Tibial artery (tissue), 4 donors: ENCODE measurements around the gene DDT.

ENCODE experiments used
- DNase-seq, 2 donors: peaks; one replicate each; pipeline ENCODE4 v3.0.0-alpha.2; 2019
- H3K27ac ChIP-seq, 2 donors: fragments of 200-600 bp; sonication (generic) in 1 of 2; 1 replicate in 1 of 2; 2 replicates in 1 of 2; pipeline ENCODE4 v1.5.1; 2018 to 2019; ENCODE audit warnings: mild to moderate bottlenecking in 1 of 2
- H3K27me3 ChIP-seq, 2 donors: fragments of 200-600 bp; sonication (generic) in 1 of 2; one replicate each; pipeline versions ENCODE4 v1.5.1 to v1.6.0; 2016 to 2019
- H3K36me3 ChIP-seq, 3 donors: fragments of 200-600 bp; sonication (generic) in 2 of 3; one replicate each; pipeline ENCODE4 v1.5.1; 2016 to 2019; ENCODE audit warnings: mild to moderate bottlenecking in 2 of 3
- H3K4me1 ChIP-seq, 4 donors: fragments of 200-600 bp; sonication (generic) in 2 of 4; 1 replicate in 3 of 4; 2 replicates in 1 of 4; pipeline ENCODE4 v1.5.1; 2016 to 2019
- H3K4me3 ChIP-seq, 2 donors: fragments of 200-600 bp; sonication (generic) in 1 of 2; 1 replicate in 1 of 2; 2 replicates in 1 of 2; pipeline ENCODE4 v1.5.1; 2018 to 2019; ENCODE audit warnings: mild to moderate bottlenecking in 2 of 2
- H3K9me3 ChIP-seq, 3 donors: fragments of 200-600 bp; sonication (generic) in 1 of 3; one replicate each; pipeline ENCODE4 v1.5.1; 2016 to 2019
- CTCF ChIP-seq, 2 experiments: fragments of 200-600 bp in 1 of 2; fragments of 450-650 bp in 1 of 2; IDR thresholded peaks; one replicate each; pipeline ENCODE4 v1.5.1; 2017 to 2019; ENCODE audit warnings: antibody characterized with exemption in 2 of 2, mild to moderate bottlenecking in 1 of 2, moderate library complexity in 1 of 2
- intact Hi-C: fragments of 100-400 bp; cut with DNase I; formaldehyde crosslinking; loops from one replicate; pipeline ENCODE4 v1.15.0; 2023; ENCODE audit warnings: low total_unique reads

The DDT gene

GRCh38 chr22:24009227-24010017 is 35.2 kb upstream of the DDT start:
- no peak for TF ChIP-seq CTCF (IDR thresholded peaks at IDR 0.05)
- no peak for DNase-seq
- H3K36me3 ChIP-seq, result no peaks in the 10 kb centered on the region
- H3K9me3 ChIP-seq, result no peaks in the 10 kb centered on the region
- no peaks in the 10 kb centered on the region for H3K27me3 ChIP-seq
- H3K27ac ChIP-seq, result no peak overlapping the region
- H3K4me1 ChIP-seq, result peaks cover 0 to 35% (median 26%) of the 10 kb centered on the region in 4 donors
- no peak overlapping the region for H3K4me3 ChIP-seq
- intact Hi-C loops, result loop anchor here (5.0 kb wide), 1 partner anchor 48 kb away; no protein-coding TSS in a partner anchor

GRCh38 chr22:24008381-24009226 is 34.4 kb upstream of the DDT start:
- intact Hi-C loops, result no loop called here
- no peaks in the 10 kb centered on the region for H3K9me3 ChIP-seq

GRCh38 chr22:24008022-24008283 is 33.7 kb upstream of the DDT start:
- peaks cover 0 to 30% (median 25%) of the 10 kb centered on the region in 4 donors for H3K4me1 ChIP-seq
- H3K9me3 ChIP-seq, result no peaks in the 10 kb centered on the region
- DNase-seq, result no peak
- no peaks in the 10 kb centered on the region for H3K36me3 ChIP-seq
- no peak for TF ChIP-seq CTCF (IDR thresholded peaks at IDR 0.05)
- H3K27me3 ChIP-seq, result no peaks in the 10 kb centered on the region
- intact Hi-C loops, result no loop called here
- H3K4me3 ChIP-seq, result no peak overlapping the region
- H3K27ac ChIP-seq, result no peak overlapping the region

More at GRCh38 chr22:24008381-24009226, 34.4 kb upstream of the DDT start:
- no peak for DNase-seq
- H3K27me3 ChIP-seq, result no peaks in the 10 kb centered on the region
- H3K36me3 ChIP-seq, result no peaks in the 10 kb centered on the region
- no peak for TF ChIP-seq CTCF (IDR thresholded peaks at IDR 0.05)
- H3K4me1 ChIP-seq, result peaks cover 0 to 35% (median 26%) of the 10 kb centered on the region in 4 donors
- H3K27ac ChIP-seq, result no peak overlapping the region
- no peak overlapping the region for H3K4me3 ChIP-seq

- H3K9me3 ChIP-seq, result no peaks in the 10 kb centered on the region
- H3K27ac ChIP-seq, result no peak overlapping the region
- no peak for DNase-seq
- H3K4me3 ChIP-seq, result no peak overlapping the region
- intact Hi-C loops, result no loop called here
- no peaks in the 10 kb centered on the region for H3K36me3 ChIP-seq
- H3K27me3 ChIP-seq, result no peaks in the 10 kb centered on the region
- H3K4me1 ChIP-seq, result peaks cover 0 to 25% (median 20%) of the 10 kb centered on the region in 4 donors
- TF ChIP-seq CTCF (IDR thresholded peaks at IDR 0.05), result no peak
Measured at GRCh38 chr22:24007253-24008021, 33.2 kb upstream of the DDT start.

- Histone ChIP-seq H3K27me3 (no peaks in the 10 kb centered on the region), H3K27ac (no peak overlapping the region), H3K9me3 (no peaks in the 10 kb centered on the region), H3K4me3 (no peak overlapping the region), H3K36me3 (no peaks in the 10 kb centered on the region), H3K4me1 (peaks cover 0 to 21% (median 15%) of the 10 kb centered on the region in 4 donors)
- no peak for DNase-seq
- intact Hi-C loops, result no loop called here
- no peak for TF ChIP-seq CTCF (IDR thresholded peaks at IDR 0.05)
Measured at GRCh38 chr22:24006914-24007214, 32.6 kb upstream of the DDT start.
